ENCODE data around the gene MYO5C. TPM values are rescaled to one million over a fixed set of nuclear protein-coding genes. Genes with fewer than 3 reads are reported as not detected.

Gene MYO5C
- total and polyA plus RNA-seq, 2 of the 4 experiments (the other 2 are of a cell fraction) = under 0.01 to 0.03 TPM

GRCh38 chr15:52282418-52282817 lies 13.2 kb downstream of the MYO5C start:
- Histone ChIP-seq H2AK5ac (ENCODE audit: low read depth, low read length) (no peak overlapping the region), H3K18ac (ENCODE audit: low read depth, low read length) (no peak overlapping the region), H3K4ac (ENCODE audit: low read depth, low read length) (no peak overlapping the region), H3K14ac (replicated peaks; ENCODE audit: low read depth, low read length) (no peak overlapping the region), H4K5ac (ENCODE audit: low read depth, low read length) (no peak overlapping the region), H3K9me3 (ENCODE audit: control insufficient read depth, insufficient read depth, low read length) (no peaks in the 10 kb centered on the region), H3K4me1 (ENCODE audit: control insufficient read depth, insufficient read depth, low read length) (no peaks in the 10 kb centered on the region), H3K56ac (ENCODE audit: extremely low read depth, insufficient read depth, low read length) (no peak overlapping the region), H2BK15ac (ENCODE audit: low read depth, low read length) (no peak overlapping the region), H3K23ac (ENCODE audit: low read depth, low read length) (no peak overlapping the region), H3K27ac (ENCODE audit: insufficient read depth, low read length) (no peak overlapping the region), H4K20me1 (ENCODE audit: insufficient read depth, low read length) (no peaks in the 10 kb centered on the region), H3K4me3 (ENCODE audit: insufficient read depth, low read depth, low read length) (no peak overlapping the region), H2AK9ac (replicated peaks; ENCODE audit: low read depth, low read length, poor library complexity) (no peak overlapping the region), H4K91ac (ENCODE audit: insufficient read depth, low read depth, low read length) (no peak overlapping the region), H2BK120ac (ENCODE audit: low read depth, low read length) (no peak overlapping the region), H3K9me1 (ENCODE audit: insufficient read depth, low read length) (no peaks in the 10 kb centered on the region; the same call in 1 of the 2 replicates), H3K4me2 (ENCODE audit: low read depth, low read length) (no peak overlapping the region), H3K36me3 (ENCODE audit: control insufficient read depth, insufficient read depth, low read length) (no peaks in the 10 kb centered on the region), H3K9ac (ENCODE audit: low read depth, low read length) (no peak overlapping the region), H2BK5ac (ENCODE audit: low read depth, low read length, poor library complexity, severe bottlenecking) (no peak overlapping the region), H3K79me1 (ENCODE audit: low read depth in 1 of 2, low read length in 2 of 2) (no peaks in the 10 kb centered on the region), H4K8ac (ENCODE audit: low read depth in 2 of 2, low read length in 2 of 2) (no peak overlapping the region), H2BK20ac (ENCODE audit: low read depth, low read length) (no peak overlapping the region), H2AFZ (replicated peaks; ENCODE audit: low read length, poor library complexity) (peak overlapping the region; percentile 27), H3K27me3 (ENCODE audit: control insufficient read depth, insufficient read depth, low read length) (peaks cover 39% of the 10 kb centered on the region)
- CTCF ChIA-PET = no interaction called here
- in situ Hi-C loops (cut with MboI; ENCODE audit: low sequenced_read_pairs) (no loop called here), intact Hi-C loops (cut with micrococcal nuclease) (no loop called here), dilution Hi-C loops (cut with HindIII; ENCODE audit: low sequenced_read_pairs, unreplicated experiment) (no loop called here)
- POLR2A ChIA-PET (ENCODE audit: unreplicated experiment) = no interaction called here
- ATAC-seq (ENCODE audit: low read depth) (no peak), DNase-seq (no peak)
- no TSS peak for BruUV-seq (replicated peaks)
- TF ChIP-seq RFX5 (IDR thresholded peaks at IDR 0.05; ENCODE audit: low read depth, low read length) = no peak
- TF ChIP-seq MAFK (IDR thresholded peaks at IDR 0.05; ENCODE audit: low read depth, low read length) = no peak
- TF ChIP-seq, protein P1, sequence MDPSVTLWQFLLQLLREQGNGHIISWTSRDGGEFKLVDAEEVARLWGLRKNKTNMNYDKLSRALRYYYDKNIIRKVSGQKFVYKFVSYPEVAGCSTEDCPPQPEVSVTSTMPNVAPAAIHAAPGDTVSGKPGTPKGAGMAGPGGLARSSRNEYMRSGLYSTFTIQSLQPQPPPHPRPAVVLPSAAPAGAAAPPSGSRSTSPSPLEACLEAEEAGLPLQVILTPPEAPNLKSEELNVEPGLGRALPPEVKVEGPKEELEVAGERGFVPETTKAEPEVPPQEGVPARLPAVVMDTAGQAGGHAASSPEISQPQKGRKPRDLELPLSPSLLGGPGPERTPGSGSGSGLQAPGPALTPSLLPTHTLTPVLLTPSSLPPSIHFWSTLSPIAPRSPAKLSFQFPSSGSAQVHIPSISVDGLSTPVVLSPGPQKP (IDR thresholded peaks at IDR 0.05; ENCODE audit: borderline replicate concordance, low read depth, low read length) = no peak
- TF ChIP-seq USF2 (IDR thresholded peaks at IDR 0.05; ENCODE audit: low read depth, low read length) = no peak
- TF ChIP-seq RAD21 (IDR thresholded peaks at IDR 0.05; ENCODE audit: low read length) = no peak
- no peak for TF ChIP-seq CHD1 (IDR thresholded peaks at IDR 0.05; ENCODE audit: low read depth, low read length)
- no peak for TF ChIP-seq SMC3 (IDR thresholded peaks at IDR 0.05; ENCODE audit: low read depth, low read length)
- TF ChIP-seq POLR2A (IDR thresholded peaks at IDR 0.05; ENCODE audit: low read depth, low read length) = no peak
- TF ChIP-seq RCOR1 (IDR thresholded peaks at IDR 0.05; ENCODE audit: insufficient replicate concordance, low read length) = no peak
- no peak for TF ChIP-seq MXI1 (IDR thresholded peaks at IDR 0.05; ENCODE audit: borderline replicate concordance, low read depth, low read length)
- TF ChIP-seq CTCF (conservative IDR thresholded peaks at IDR 0.05; ENCODE audit: low read depth, low read length) = no peak
- no peak for TF ChIP-seq MAZ (IDR thresholded peaks at IDR 0.05; ENCODE audit: borderline replicate concordance, low read depth, low read length)
- no peak for TF ChIP-seq CEBPB (IDR thresholded peaks at IDR 0.05; ENCODE audit: low read depth, low read length)
- TF ChIP-seq BHLHE40 (IDR thresholded peaks at IDR 0.05; ENCODE audit: low read depth, low read length) = no peak
- TF ChIP-seq FOS (IDR thresholded peaks at IDR 0.05; ENCODE audit: low read depth, low read length) = no peak
- no peak for TF ChIP-seq NFE2L2 (IDR thresholded peaks at IDR 0.05; ENCODE audit: low read depth, low read length)
- WGBS, 2 experiments (ENCODE audit: extremely low coverage in 2 of 2, insufficient read length in 1 of 2) = 59% methylated on average over 5 of the region's 14 CpGs; no CpG with 5 or more reads in 1 of the 2 experiments
